Fibroblast of skin of abdomen (primary cell): ENCODE measurements around the gene SBK3.
"Not testable (repeated sequence)": the region's sequence is repeated elsewhere in the genome, so short reads cannot be mapped to it uniquely, and the experiment has no call there.

Experiments used
- DNase-seq: peaks from one replicate; pipeline ENCODE4 v3.0.0-alpha.2; 2013

The SBK3 gene

DNA sequence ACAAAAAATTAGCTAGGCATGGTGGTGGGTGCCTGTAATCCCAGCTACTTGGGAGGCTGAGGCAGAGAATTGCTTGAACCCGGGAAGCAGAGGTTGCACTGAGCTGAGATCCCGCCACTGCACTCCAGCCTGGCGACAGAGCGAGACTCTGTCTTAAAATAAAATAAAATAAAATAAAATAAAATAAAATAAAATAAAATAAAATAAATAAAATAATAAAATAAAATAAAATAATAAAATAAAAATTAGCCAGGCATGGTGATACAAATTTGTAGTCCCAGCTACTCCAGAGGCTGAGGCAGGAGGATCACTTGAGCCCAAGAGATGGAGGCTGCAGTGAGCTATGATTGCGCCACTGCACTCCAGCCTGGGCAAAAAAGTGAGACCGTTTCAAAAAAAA lies 28.6 kb upstream of the SBK3 start:
- not testable (repeated sequence) for DNase-seq

DNA sequence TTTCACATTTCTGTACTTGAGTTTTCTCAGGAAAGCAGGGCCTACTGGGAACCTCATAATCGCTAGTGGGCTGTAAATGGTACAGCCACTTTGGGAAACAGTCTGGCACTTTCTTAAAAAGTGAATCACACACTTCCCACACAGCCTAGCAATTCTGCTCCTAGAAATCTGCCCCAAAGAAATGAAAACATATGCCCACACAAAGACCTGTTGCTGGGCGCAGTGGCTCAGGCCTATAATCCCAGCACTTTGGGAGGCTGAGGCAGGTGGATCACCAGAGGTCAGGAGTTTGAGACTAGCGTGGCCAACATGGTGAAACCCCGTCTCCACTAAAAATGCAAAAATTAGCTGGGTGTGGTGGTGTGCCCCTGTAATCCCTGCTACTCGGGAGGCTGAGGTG lies 24.1 kb upstream of the SBK3 start:
- not testable (repeated sequence) for DNase-seq

DNA sequence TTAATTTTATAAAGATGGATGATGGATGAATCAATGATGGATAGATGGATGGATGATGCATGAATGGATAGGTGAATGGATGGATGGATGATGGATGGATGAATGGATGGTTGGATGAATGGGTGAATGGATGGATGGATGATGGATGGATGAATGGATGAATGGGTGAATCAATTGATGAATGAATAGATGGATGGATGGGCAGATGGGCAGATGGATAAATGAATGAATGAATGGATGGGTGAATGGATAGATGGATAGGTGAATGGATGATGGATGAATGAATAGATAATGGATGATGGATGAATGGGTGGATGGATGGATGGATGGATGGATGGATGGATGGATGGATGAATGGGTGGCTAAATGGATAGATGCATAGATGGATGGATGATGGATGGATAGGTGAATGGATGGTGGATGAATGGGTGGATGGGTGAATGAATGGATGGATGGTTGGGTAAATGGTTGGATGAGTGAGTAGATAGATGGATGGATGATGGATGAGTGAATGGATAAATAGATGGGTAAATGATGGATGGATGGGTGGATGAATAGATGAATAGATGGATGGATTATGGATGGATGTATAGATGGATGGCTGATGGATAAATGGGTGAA lies 22.5 kb upstream of the SBK3 start:
- DNase-seq: no peak

DNA sequence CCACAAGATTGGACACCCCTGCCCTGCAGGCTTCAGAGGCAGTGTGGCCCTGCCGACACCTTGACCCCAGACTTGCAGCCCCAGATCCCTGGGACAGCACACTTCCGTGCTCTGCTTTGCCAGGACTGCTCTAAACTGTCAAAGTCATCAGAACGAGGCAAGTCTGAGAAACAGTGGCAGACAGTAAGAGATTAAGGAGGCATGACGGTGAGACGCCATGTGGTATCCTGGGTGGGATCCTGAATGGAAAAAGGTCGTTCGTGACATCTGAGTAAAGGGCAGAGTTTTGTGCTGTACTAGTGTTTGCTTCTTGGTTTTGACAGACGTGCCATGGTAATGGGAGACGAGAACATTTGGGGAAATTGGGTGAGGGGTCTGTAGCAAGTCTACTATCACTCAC lies 21.5 kb upstream of the SBK3 start:
- DNase-seq: no peak

DNA sequence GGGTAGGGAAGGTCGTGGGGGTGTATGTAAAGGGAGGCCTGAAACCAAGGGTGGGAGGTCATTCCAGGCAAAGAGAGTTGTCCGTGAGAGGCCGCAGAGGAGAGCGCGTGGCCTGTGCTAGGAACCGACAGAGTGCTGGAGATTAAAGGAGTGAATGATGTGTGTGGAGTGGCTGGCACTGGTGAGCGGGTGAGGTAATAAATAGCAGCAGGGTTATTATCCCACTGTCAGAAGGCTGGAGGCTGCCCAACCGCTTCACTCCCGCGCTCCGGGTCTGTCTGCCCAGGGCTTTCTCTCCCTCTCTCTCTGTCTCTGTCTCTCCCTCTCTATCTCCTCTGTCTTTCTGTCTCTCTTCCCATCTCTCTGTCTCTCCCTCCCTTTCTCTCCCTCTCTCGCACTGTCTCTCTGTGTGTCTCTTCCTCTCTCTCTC lies 17.9 kb upstream of the SBK3 start:
- DNase-seq: no peak

DNA sequence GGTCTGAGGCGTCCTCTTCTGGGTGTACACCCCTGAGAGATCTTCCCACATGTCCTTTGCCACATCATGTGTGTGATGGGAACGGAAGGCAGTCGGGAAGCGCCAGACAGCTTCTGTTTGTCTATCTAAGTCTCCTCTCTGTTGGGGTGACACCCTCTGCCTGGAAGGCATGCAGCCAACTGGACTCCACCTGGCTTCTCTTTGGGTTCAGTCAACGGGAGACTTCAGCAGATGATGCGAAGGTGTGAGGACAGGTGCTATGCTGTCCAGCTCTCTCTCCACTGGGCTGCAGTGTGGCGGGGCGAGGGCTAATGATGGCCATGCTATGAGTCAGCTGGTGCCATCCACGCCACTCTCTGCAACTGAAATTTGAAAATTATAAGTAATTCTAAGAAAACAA lies 14.3 kb upstream of the SBK3 start:
- DNase-seq: no peak

DNA sequence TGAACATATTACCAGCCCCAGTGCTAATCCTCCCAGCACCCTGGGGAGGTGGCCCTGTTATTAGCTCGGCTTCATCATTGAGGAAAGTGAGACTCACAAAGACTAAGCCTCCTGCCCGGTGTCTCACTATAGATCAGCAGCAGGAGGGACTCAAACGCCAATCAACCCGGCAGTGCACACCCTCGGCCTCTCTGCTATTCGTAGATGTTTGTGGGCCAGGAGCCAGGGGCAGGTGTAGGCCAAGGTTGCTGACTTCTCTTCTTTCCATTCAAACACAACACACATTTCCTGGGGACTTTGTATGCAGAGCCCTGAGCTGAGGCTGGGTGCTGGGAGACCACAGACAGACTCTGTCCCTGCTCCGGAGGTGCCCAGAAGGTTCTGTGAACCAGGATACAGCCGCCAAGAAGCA lies 9.4 kb upstream of the SBK3 start:
- no peak for DNase-seq

DNA sequence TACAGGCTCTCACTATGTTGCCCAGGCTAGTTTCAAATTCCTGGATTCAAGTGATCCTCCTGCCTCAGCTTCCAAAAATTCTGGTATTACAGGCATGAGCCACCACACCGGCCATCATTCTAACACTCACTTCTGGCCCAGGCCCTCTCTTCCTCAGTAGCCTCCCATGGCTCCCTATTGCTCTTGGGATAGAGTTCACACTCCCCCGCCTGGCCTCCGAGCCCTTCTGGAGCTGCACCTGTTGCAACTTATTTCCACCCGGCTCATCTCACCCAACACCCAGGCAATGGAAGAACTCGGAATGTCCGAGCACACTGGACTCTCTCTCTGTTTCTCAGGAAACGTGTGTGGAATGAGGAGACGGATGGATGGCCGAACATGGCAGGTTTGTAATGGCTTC lies 9.0 kb upstream of the SBK3 start:
- DNase-seq: no peak

DNA sequence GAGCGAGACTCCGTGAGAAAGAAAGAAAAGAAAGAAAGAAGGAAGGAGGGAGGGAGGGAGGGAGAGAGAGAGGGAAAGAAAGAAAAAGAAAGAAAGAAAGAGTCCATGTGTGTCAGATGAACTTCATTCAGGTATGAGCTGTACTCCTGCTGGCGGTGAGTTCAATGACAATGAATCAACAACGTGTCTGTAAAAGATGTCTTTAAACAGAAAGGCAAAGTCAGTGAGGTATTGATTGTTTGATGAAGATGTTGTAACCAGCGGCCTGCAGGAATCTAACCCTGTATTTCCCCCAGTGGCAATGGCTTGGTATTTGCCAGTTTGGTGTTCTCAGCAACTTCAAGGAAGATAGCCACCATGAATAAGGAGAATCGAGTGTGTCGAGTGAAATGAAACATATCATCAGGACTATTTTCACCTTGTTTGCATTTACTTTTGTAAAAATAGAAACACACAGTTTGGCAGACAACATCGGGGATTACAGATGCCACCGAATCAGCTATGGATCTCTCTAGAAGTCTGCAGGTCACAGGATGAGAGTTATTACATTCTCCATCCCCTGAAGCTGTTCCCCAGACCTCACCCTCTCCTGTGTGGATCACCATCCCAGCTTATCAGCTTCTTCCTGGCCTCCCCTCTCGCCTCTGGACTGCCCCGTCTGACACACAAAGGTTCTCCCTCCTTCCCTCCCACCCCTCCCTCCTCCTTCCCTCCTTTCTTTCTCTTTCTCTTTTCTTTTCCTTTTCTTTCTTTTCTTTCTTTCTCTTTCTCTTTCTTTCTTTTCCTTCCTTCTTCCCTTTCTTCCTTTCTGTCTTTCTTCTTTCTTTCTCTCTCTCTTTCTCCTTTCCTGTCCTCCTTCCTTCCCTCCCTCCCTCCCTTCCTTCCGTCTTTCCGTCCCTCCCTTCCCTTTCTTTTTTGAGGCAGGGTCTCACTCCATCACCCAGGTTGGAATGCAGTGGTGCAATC lies 8.2 kb upstream of the SBK3 start:
- no peak for DNase-seq

DNA sequence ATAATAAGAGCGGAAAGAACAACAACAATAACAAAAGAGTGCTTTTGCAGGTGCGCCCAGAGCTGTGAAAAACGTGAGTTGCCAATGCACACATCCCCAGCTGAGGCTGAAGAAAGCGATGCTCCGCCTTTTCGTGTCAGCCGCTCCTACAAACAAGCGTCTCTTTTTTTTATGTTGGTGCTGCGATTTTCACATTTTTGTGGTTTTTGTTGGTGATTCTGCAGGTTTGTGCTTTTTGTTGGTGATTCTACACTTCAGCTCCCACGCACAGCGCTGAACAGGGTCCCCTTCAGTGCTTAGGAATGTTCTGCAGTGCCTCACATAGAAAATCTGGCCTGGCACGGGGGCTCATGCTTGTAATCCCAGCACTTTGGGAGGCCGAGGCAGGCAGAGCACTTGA lies 7.3 kb upstream of the SBK3 start:
- peak; percentile 88 for DNase-seq

DNA sequence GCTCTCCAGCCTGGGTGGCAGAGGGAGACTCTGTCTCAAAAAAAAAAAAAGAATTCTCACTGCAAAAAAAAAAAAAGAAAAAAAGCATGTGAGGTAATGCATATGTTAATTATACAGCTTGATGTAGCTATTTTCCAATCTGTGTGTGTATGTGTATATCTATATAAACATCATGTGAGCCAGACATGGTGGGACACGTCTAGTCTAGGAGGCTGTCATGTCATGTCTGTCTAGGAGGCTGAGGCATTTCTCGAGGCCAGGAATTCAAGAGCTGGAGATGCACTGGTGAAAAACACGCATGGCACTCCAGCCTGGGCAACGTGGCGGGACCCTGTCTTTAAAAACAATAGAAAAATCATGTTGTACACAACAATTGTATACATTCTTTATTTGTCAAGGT lies 6.9 kb upstream of the SBK3 start:
- DNase-seq: no peak

DNA sequence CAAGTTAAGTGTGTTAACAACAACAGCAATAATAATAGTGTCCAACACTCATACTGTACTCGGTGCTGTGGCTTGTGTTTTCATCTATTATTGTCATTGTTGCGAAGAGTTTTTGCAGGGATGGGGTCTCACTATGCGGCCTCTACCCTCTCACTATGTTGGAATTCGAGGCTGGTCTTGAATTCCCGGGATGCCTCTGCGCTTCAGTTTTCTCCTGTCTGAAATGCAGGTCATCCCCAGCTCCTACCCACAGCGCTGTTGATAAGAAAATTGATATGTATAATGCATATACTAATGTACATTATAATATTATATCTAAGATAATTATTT lies 4.9 kb upstream of the SBK3 start:
- peak; percentile 30 for DNase-seq

DNA sequence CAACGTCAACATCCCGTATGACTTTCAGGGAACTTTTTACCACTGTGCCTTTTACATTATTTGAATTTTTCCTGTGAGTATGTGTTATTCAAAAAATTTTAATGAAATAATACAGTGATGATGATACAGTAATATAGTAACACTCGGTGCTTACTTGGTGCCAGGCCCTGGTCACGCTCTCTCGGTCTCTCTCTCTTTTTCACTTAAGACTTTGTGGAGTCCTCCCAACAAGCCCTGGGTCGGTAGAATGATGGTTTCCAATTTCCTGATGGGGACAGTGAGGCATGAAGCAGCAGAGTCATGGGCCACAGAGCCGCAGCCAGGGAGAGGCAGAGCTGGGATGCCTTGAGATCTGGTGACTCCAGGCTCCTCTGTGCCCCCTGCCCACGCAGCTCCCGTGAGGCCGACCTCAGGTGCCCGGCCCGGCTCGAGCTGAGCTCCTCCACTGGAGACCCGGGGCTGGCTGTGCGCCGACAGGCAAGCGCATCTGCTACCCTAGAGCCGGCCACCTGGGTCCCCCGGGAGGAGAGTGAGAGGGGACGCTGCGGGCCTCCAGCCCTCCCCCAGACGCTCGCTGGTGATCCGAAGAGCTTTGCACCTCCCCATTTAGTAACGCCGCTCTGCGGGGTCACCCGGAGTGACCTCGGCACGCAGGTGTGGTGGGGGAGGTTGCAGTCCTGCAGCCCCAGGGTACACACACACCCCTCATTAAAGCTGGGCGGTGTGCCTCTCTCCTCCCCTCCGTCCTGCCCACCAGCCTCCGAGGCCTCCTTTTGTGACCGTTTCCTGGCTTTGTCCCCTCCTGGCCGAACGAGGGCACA lies 4.4 kb upstream of the SBK3 start:
- DNase-seq: peak; percentile 88

DNA sequence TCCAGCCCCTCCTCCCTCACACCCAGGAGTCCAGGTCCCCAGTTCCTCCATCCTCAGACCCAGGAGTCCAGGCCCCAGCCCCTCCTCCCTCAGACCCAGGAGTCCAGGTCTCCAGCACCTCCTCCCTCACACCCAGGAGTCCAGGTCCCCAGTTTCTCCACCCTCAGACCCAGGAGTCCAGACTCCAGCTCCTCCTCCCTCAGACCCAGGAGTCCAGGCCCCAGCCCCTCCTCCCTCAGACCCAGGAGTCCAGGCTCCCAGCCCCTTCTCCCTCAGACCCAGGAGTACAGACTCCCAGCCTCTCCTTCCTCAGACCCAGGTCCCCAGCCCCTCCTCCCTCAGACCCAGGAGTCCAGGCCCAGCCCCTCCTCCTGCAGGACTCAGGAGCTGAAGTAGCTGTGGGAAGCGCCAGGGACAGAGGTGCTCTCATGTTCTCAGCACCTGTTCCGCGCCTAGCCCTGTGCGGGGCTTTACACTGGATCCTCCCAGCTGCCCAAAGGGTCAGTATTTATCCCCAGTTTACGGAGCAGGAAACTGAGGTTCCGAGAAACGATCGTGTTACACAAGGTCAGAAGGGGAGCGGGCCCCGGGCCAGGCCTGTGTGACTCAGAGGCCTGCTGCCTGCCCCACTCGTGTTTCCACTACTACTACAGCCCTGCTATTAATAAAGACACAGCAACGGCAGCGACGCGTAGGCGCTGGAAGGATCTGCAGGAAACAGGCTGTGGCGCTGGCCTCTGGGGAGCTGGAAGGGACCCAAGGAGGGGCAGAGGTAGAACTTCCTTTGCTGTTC lies 1.7 kb upstream of the SBK3 start:
- peak; percentile 52 for DNase-seq

DNA sequence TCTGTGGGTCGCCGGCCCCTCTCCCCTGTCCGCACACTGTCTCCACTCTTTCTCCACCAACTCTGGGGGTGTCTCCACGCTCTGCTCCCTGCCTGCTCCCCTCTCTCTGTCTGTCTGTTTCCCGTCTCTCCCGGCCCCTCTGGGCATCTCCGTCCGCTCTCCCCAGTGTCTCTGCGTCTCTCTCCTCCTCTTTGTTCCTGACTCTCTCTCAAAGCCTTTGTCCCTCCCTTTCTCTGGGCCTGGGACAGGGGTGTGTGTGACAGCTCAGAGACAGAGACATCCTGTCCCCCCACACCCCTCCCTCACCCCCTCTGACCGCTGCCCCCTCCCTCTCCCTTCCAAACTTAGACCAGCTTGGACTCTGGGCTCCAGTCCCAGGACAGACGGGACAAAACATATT lies 668 bp upstream of the SBK3 start:
- DNase-seq: no peak

DNA sequence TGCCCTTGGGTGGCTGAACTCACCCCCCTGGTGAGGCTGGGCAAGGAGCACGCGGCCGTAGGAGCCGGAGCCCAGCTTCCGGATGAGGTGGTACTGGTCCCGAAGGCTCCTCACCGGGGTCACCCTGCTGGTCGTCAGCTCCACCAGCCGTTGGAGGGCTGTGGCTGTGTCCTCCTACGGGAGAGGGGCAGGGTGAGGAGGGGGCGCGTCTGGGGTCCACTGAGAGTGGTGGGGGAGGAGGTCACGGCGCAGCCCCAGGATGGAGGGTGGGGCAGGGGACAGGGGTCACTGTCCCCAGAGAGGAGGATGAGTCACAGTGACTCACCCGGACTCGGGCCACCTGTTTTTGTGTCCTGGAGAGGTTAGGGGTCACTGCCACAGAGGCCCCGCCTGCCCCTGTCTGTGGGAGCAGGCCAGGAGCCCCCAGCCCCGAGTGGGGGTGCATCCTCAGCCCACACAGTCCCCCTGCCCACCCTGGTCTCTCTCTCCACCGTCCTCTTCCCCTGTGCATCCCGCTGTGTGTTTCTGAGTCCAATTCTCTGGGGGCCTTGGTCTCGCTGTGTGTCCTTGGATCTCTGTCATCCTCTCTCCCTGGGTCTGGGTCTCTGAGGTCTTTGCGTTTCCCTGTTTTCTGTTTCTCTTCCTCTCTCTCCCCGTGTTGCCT lies 435 bp downstream of the SBK3 start:
- DNase-seq: no peak

DNA sequence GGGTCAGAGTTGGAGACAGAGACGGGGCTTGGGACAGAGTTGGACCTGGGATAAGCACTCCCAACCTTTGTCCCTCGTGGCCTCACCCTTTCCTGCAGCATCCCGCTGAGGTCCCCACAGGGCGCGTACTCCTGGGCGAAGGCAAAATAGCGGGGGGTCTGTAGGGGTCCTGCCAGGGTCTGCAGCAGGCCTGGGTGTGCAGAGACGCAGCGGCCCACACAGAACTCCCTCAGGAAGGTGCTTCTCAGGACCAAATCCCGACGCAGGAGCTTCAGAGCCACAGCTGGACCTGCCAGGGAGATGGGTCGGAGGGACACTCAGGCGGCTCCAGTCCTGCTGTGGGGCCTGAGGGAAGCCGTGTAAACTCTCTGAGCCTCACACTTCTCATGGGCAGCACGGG lies 1.3 kb downstream of the SBK3 start:
- no peak for DNase-seq

DNA sequence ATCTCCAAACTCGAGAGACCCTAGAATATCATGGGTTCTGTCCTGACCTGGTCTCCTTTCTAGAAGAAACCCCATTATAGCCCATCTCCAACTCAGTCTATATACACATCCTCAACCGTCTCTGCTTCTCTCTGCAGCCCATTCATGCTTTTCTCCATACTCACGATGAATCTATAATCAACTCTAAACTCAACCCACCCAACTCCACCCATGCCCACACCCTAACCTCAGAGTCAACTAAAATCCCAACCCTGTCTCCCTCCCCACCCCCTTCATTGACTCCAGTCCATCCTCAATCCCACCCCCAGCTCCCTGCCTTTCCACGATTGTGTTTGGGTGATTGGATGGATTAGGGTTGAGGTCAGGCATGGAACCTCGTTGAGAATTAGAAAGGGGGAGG lies 1.8 kb downstream of the SBK3 start:
- no peak for DNase-seq

DNA sequence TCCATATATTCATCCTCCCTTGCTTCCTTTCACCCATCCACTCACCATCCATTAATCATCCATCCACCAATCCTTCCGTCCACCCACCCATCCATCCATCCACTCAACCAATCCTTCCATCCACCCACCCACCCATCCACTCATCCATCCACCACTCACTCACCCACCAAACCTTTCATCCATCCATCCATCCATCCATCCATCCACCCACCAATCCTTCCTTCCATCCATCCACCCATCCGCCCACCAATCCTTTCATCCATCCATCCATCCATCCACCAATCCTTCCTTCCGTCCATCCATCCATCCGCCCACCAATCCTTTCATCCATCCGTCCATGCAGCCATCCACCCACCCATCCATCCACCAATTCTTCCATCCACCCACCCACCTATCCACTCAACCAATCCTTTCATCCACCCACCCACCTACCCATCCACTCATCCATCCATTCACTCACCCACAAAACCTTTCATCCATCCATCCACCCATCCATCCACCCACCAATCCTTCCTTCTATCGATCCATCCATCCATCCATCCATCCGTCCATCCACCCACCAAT lies 3.0 kb downstream of the SBK3 start:
- no peak for DNase-seq

DNA sequence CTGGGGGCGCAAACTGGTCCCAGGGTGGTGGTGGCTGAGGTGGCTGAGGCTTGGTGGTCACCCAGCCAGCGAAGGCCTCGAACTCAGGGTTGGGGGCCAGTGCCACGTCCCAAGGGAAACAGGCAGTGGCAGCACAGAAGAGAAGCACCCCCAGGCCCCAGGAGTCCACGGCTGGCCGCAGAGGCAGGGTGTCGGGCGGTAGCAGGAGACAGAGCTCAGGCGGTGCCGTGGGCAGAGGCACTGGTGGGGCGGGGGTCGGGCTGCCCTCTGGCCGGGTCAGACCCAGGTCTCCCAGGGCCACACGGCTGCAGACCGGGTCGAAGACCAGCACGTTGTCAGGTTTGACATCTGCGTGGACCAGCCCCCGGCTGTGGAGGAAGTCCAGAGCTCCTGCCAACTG lies 4.3 kb downstream of the SBK3 start:
- DNase-seq: no peak

DNA sequence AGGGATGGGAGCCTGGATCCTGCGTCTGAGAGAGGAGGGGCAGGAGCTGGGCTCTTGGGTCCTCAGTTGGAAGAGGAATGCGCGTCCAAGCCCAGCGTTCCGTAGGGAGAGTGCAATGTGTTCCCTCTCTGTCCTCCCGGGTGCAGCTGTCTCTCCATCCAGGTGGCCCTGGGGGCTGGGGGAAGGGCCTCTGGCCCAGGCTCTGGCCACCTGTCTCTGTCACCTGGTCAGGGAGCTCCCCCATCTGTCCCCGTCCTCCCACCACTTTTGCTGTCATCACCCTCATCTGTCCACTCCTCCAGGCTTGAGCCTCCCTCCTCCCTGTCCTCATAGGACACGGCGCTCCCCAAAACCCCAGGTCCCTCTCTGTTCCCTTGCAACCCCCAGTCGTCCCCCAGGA lies 4.7 kb downstream of the SBK3 start:
- no peak for DNase-seq
